ENCODE data around the gene TPM4.
"Not testable (repeated sequence)": the region's sequence is repeated elsewhere in the genome, so short reads cannot be mapped to it uniquely, and the experiment has no call there.

TPM4 gene

DNA sequence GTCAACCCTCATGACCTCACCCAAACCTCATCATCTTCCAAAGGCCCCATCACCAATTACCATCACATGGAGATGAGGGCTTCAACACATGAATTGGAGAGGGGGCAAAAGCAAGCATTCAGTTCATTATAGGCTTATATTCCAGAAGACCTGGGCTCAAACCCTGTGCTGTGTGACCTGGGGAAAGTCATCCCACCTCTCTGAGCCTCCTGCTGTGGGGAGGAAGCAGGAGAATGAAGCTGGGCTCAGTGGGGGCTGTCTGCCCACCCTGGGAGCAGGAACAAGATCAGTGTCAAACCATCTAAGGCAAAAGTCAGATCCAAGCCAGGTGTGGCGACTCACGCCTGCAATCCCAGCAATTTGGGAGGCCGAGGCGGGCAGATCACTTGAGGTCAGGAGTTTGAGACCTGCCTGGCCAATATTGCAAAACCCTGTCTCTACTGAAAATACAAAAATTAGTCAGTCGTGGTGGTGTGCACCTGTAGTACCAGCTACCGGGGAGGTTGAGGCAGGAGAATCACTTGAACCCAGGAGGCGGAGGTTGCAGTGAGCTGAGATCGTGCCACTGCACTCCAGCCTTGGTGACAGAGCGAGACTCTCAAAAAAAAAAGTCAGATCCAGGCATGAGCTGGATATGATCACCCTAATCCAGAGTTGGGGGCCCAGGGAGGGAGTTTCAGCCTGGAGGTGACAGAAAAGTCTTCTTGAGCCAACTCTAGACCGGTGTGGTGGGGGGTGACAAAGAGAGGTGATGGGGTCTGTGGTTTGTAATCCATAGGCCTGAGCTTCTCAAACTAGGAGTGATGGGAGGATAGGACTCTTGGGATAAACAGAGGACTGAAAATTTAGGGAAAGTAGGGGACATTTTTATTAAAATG is 1.6 kb upstream of the TPM4 start:
- no peak for DNase-seq

GRCh38 chr19:16075430-16076153 is 703 bp upstream of the TPM4 start:
- no peak for DNase-seq

DNA sequence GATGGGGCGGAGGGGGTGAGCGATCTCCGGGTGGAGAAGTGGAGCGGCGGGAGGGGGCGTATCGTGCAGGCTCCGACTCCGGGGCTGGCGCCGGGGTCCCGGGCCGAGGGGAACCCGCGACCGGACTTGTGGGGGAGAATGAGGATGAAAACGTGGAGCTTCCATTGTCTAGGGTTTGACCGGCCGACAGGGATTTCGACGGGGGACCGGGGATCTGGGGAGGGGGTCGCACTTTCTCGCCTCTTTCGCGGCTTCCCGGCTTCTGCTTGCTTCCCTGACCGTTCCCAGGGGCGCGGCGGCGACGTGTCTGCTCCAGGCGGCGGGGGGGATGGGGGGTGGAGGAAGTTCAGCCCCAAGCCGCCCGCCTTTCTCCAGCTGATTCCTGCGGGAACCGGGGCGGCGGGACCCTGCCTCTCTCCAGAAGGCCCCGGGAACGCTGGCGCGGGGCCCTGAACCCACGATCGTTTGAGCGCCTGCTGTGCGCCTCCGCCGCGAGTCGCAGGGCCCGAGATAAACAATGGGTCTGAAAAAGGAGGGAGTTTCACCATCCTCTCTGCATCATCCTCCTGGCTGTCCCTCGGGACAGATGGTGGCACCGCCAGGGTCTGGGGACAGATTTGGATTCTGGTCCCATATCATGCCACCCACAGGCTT is 790 bp downstream of the TPM4 start:
- DNase-seq = peak; percentile 34

GRCh38 chr19:16077984-16078758 is 1.9 kb downstream of the TPM4 start:
- peak; percentile 68 for DNase-seq

DNA sequence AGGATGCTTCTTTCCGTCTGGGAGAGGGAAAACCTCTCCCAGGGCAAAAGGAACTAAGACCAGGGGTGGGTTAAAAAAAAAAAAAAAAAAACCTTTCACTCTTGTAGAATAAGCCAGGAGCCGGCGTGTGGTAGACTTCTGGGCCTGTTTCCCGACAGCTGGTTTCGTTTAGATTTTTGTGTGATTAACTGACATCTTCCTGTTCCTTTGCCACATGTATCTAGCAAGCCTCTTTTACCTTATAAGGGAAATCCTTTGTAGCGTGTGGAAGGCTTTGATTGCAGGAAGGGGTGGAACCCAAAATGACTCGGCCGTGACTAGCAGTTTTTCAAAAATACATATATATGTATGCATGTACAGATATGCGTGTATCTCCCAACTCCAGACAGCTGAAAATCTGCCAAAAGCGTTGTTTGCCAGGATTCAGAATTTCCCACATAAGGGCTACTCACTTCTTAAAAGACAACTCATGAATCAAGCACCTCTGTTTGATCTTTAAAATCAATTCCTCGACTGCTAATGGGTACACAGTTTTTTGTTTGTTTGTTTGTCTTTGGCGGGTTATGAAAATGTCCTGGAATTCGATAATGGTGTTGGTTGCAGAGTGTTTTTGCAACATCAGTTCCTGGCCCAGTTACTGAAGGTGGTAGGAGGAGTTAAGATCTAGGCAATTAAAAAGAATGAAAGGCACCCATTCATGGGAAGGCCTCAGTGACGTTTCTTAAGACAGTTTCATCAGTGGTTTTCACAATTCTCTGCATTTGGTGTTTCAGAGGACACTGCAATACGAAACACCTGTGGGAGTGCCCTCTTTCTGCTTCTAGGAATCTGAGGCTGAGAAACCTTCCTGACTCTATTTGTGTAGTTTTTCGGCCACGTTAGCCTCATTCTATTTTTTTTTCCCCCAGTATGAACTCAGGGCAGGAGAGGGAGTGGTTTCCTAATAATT is 2.7 kb downstream of the TPM4 start:
- DNase-seq = peak; percentile 95

- no peak for DNase-seq
These were observed 7.9 kb downstream of the TPM4 start for GRCh38 chr19:16084067-16084685.

DNA sequence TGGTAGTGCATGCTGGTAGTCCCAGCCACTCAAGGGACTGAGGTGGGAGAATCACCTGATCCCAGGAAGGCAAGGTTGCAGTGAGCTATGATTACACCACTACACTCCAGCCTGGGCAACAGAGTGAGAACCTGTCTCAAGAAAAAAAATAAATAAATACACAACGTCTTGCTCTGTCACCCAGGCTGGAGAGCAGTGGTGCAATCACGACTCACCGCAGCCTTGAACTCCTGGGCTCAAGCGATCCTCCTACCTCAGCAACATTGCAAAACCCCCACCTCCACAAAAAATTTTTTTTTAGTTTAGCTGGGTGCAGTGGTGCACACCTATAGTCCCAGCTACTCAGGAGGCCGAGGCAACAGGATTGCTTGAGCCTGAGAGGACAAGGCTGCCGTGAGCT is 8.8 kb downstream of the TPM4 start:
- DNase-seq = peak; percentile 49

- DNase-seq = not testable (repeated sequence)
These were observed 11.1 kb downstream of the TPM4 start for GRCh38 chr19:16087404-16087803.

- no peak for DNase-seq
These were observed 11.6 kb downstream of the TPM4 start for GRCh38 chr19:16087940-16088339.

- DNase-seq = no peak
These were observed 12.2 kb downstream of the TPM4 start for GRCh38 chr19:16088351-16089009.

DNA sequence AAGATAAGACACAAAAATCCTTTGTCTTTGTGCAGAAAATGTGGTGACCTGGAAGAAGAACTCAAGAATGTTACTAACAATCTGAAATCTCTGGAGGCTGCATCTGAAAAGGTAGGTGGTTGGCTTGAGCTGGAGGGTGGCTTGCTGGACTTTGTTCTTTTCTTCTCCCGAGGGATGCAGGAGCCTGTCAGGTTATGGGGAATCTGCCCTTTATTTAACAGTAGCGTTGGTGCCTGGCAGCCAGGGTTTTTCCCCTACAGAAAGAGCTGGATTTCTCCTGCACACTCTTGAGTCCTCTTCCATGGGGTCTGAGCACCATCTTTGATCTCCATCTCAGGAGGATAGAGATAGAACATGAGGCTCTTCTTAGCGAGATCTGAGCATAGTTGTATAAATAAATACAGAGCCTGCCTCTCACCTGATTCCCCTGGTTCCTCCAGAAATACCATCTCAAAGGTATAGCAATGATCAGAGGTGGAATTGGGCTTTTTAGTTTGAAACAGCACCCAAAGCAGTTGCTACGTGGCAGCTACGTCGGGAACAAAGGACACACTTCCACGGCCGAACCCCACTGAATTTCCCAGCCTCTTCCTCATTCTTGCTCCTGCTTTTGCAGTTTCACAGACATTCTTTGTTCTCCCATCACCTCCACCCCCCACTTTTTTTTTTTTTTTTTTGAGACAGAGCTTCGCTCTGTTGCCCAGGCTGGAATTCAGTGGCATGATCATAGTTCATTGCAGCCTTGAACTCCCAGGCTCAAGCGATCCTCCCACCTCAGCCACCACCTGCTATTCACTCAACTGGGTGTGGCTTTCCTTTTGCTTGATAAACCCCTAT is 12.9 kb downstream of the TPM4 start:
- DNase-seq = no peak

DNA sequence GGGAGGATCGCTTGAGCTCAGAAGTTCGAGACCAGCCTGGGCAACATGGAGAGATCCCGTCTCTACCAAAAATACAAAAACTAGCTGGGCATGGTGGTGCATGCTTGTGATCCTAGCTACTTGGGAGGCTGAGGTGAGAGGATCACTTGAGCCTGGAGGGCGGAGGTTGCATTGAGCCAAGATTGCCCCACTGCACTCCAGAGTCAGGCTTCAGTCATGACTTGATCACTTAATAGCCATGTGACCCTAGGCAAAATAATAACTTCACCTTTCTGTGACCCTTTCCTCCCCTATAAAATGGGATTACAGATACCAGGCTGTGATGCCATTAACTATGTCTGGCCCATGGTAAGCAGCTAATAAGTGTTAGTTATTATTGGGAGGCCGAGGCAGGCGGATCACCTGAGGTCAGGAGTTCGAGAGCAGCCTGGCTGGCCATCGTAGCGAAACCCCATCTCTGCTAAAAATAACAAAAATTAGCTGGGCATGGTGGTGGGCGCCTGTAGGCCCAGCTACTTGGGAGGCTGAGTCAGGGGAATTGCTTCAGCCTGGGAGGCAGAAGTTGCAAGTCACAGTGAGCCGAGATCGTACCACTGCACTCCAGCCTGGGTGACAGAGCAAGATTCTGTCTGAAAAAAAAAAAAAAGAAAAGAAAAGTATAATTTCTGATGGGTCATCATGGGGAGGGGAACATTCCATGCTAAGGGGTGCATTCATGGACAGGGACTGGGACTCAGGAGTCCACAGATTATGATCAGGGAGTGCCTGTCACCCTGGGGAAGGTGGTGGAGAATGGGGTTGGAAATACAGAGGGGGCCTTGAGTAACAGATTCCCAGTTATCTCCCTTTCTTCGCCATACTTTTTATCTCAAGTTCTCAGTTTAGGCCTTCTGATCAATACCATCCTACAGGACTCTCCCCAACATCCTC is 15.5 kb downstream of the TPM4 start:
- no peak for DNase-seq

- DNase-seq = no peak
These were observed 18.2 kb downstream of the TPM4 start for GRCh38 chr19:16094360-16095070.

- DNase-seq = no peak
These were observed 18.8 kb downstream of the TPM4 start for GRCh38 chr19:16095071-16095571.

GRCh38 chr19:16096280-16096855 is 20.1 kb downstream of the TPM4 start:
- DNase-seq = no peak

GRCh38 chr19:16098416-16098768 is 22.1 kb downstream of the TPM4 start:
- no peak for DNase-seq

GRCh38 chr19:16098821-16099220 is 22.5 kb downstream of the TPM4 start:
- DNase-seq = no peak
